Kidney epithelial cell (primary cell): Measurements from ENCODE around the gene CSTF1. TPM values are rescaled to one million over a fixed set of nuclear protein-coding genes. Genes with fewer than 3 reads are reported as not detected.

Experiments used
- DNase-seq: peaks from one replicate; pipeline ENCODE4 v3.0.0-alpha.2; 2010; ENCODE audit warnings: low read depth
- H3K27me3 ChIP-seq: 2 replicates; pipeline ENCODE4 v1.6.0; 2011; ENCODE audit warnings: low read length; ENCODE audit not compliant: control insufficient read depth, insufficient read depth
- H3K36me3 ChIP-seq: 2 replicates; pipeline ENCODE4 v1.5.1; 2011; ENCODE audit warnings: low read length; ENCODE audit not compliant: control insufficient read depth, insufficient read depth
- H3K4me3 ChIP-seq: 2 replicates; pipeline ENCODE4 v1.5.1; 2011; ENCODE audit warnings: low read depth, mild to moderate bottlenecking, control low read depth, low read length
- total RNA-seq: library from RNA; depleted of rRNA; stranded (reverse); fragments of >200 nt; gene quantifications from 2 replicates; pipeline ENCODE4 v1.2.3, GENCODE V29; 2015
- TF ChIP-seq, protein P1 (sequence below): IDR thresholded peaks from 2 replicates; pipeline ENCODE4 v1.5.1; 2011; ENCODE audit warnings: mild to moderate bottlenecking, moderate library complexity, low read length, control low read depth, inconsistent platforms; ENCODE audit not compliant: insufficient read depth, poor library complexity, severe bottlenecking

The CSTF1 gene
- 27.7 TPM in 2 replicates for total RNA-seq

- H3K27me3 ChIP-seq: no peaks in the 10 kb centered on the region
- H3K4me3 ChIP-seq: peak within 1 kb of the TSS; percentile 87
- no peaks in the 10 kb centered on the region for H3K36me3 ChIP-seq
- TF ChIP-seq, protein P1, sequence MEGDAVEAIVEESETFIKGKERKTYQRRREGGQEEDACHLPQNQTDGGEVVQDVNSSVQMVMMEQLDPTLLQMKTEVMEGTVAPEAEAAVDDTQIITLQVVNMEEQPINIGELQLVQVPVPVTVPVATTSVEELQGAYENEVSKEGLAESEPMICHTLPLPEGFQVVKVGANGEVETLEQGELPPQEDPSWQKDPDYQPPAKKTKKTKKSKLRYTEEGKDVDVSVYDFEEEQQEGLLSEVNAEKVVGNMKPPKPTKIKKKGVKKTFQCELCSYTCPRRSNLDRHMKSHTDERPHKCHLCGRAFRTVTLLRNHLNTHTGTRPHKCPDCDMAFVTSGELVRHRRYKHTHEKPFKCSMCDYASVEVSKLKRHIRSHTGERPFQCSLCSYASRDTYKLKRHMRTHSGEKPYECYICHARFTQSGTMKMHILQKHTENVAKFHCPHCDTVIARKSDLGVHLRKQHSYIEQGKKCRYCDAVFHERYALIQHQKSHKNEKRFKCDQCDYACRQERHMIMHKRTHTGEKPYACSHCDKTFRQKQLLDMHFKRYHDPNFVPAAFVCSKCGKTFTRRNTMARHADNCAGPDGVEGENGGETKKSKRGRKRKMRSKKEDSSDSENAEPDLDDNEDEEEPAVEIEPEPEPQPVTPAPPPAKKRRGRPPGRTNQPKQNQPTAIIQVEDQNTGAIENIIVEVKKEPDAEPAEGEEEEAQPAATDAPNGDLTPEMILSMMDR: no peak
- peak; percentile 98 for DNase-seq
These were observed at the start of gene CSTF1, which contains the start of gene AURKA for GRCh38 chr20:56392132-56392880. TSS of gene CSTF1 (plus strand) at chr20:56392645. CDS start at chr20:56395553, 2,908 bp downstream. TSS of gene AURKA (minus strand) at chr20:56392215. CDS start at chr20:56388197, 4,018 bp downstream.

DNA sequence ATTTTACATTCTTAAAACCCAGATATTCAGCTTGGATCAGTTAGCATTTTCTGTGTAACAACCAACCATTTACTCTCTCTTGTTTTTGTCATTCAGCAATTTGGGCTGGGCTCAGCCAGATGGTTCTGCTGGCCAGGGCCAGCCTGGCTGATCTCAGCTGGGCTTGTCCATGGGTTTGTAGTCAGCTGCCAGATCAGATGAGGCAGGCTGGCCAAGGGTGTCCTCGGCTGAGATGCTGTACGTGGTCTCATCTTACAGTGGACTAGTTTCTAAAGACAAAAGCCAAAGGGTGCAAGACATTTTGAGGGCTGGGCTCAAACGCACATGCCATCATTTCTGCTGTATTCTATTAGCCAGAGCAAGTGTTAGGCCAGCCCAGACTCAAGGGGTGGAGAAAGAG is 49.7 kb upstream of the CSTF1 start:
- no peak overlapping the region for H3K4me3 ChIP-seq
- no peaks in the 10 kb centered on the region for H3K36me3 ChIP-seq
- peaks cover 25% of the 10 kb centered on the region for H3K27me3 ChIP-seq
- DNase-seq: no peak
- TF ChIP-seq, protein P1: no peak

- peaks cover 30% of the 10 kb centered on the region for H3K27me3 ChIP-seq
- no peak for DNase-seq
- TF ChIP-seq, protein P1: peak; percentile 62
- no peaks in the 10 kb centered on the region for H3K36me3 ChIP-seq
- H3K4me3 ChIP-seq: no peak overlapping the region
These were observed 48.5 kb upstream of the CSTF1 start for GRCh38 chr20:56343861-56344381.

DNA sequence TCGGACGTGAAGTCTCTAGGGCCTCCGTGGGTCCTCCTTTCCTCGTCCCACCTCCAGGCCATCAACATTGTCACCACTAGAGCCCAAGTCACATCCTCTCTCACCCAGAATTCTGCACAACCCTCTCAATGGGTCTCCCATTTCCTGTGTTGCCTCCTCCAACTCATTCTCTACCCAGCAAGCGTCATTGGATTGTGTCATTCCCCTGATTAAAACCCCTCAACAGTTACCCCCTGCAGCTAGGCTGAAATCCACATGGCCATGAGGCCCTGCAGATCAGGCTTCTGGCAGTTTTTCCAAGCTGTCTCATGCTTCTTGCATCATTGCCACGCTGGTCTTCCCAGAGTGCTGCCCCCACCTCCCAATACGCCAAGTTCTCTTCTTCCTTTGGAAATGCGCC is 46.5 kb upstream of the CSTF1 start:
- DNase-seq: no peak
- no peaks in the 10 kb centered on the region for H3K36me3 ChIP-seq
- peaks cover 30% of the 10 kb centered on the region for H3K27me3 ChIP-seq
- TF ChIP-seq, protein P1: no peak
- no peak overlapping the region for H3K4me3 ChIP-seq

DNA sequence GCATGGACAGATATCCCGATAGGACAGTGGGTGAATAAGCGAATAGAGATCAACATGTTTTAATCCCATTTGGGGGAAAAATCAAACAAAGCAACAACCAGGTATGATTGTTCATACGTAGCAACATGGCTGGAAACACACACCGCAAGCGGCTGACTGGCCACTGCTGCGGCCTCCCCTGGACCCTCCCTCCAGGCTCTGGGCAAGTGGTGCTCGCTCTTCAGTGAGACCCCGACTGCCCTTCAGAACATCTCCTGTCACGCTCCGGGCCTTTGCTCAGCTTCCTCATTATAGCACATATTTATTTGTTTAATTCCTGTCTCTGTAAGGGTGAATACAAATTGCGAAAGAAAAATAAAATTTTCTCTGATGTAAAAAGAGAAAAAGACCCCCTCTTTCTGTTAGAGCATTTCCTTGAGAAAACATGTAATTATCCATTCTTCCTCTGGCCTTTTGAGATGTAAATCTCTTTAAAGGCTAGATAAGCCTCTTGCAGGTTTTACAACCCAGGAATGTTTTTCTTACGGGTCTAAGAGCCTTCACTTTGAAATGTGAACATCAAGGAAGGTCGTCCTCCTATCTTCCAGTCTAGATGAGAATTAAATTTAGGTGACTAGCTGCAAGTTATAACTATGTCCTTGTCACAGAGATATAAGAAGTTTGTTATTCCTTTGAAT is 44.7 kb upstream of the CSTF1 start:
- Histone ChIP-seq H3K4me3 (no peak overlapping the region), H3K36me3 (no peaks in the 10 kb centered on the region), H3K27me3 (peaks cover 29% of the 10 kb centered on the region)
- TF ChIP-seq, protein P1: no peak
- DNase-seq: no peak
